ENCODE measurements around the gene GALR2. TPM values are rescaled to one million over a fixed set of nuclear protein-coding genes. Genes with fewer than 3 reads are reported as not detected.

The GALR2 gene
- total and polyA plus RNA-seq, 9 of the 15 experiments (the other 6 are each of a cell fraction or from before 2014, with no cell fraction given), result 0.34 TPM; not detected in 8

GRCh38 chr17:76075364-76076145 lies 974 bp downstream of the GALR2 start:
- Histone ChIP-seq H3K36me3 (ENCODE audit: control insufficient read depth, insufficient read depth, low read length) (peaks cover 5% of the 10 kb centered on the region; the same call in 2 of the 3 replicates), H3K79me2 (ENCODE audit: control insufficient read depth, insufficient read depth, low read length) (peaks cover 25% of the 10 kb centered on the region), H3K9me1 (ENCODE audit: control insufficient read depth, insufficient read depth, low read length) (peaks cover 4% of the 10 kb centered on the region), H3K27ac (ENCODE audit: extremely low read depth, low read depth, low read length) (no peak overlapping the region), H3K9ac (ENCODE audit: insufficient read depth in 1 of 2, low read depth in 2 of 2, low read length in 2 of 2) (no peak overlapping the region), H3K4me3 (no peak overlapping the region), H3K27me3 (ENCODE audit: control insufficient read depth in 2 of 2, insufficient read depth in 2 of 2, low read length in 2 of 2) (peaks cover 18 to 44% of the 10 kb centered on the region in 2 experiments; a peak in 4 of 5 replicates), H2AFZ (ENCODE audit: low read depth, low read length) (no peak overlapping the region), H3K9me3 (replicated peaks; ENCODE audit: control insufficient read depth, insufficient read depth, low read depth, low read length) (no peaks in the 10 kb centered on the region), H3K4me1 (replicated peaks in 1 of 2; ENCODE audit: control insufficient read depth in 2 of 2, insufficient read depth in 2 of 2, low read length in 2 of 2) (peaks cover 5 to 57% of the 10 kb centered on the region in 2 experiments), H4K20me1 (replicated peaks; ENCODE audit: control insufficient read depth, insufficient read depth, low read length) (peaks cover 15% of the 10 kb centered on the region; the same call in 1 of the 2 replicates), H3K4me2 (ENCODE audit: insufficient read depth, low read length) (no peak overlapping the region)
- DNase-seq (ENCODE audit: extremely low read depth in 1 of 4, low spot score in 3 of 4) (no peak), ATAC-seq (no peak), FAIRE-seq (no peak)
- TF ChIP-seq ZNF143 (CRISPR knock-in tag; IDR thresholded peaks at IDR 0.05) (no peak), NFIC (IDR thresholded peaks at IDR 0.05) (0 out of 2 replicates have a peak, but pooled peaks have one; percentile 15)
- WGBS (ENCODE audit: insufficient coverage, low coverage, missing lambda C conversion rate), result 35% methylated on average over 39 of the region's 48 CpGs
- intact Hi-C loops (cut with micrococcal nuclease), result no loop called here
- ChIA-PET POLR2A (no interaction called here), CTCF (ENCODE audit: low intra/inter-chr PET ratio) (no interaction called here)
- in situ Hi-C loops (cut with MboI), result no loop called here
- BruUV-seq (replicated peaks), result no TSS peak

GRCh38 chr17:76076146-76076764 lies 1.7 kb downstream of the GALR2 start:
- Histone ChIP-seq H3K27ac (ENCODE audit: extremely low read depth, low read depth, low read length) (no peak overlapping the region), H3K4me1 (replicated peaks in 1 of 2; ENCODE audit: control insufficient read depth in 2 of 2, insufficient read depth in 2 of 2, low read length in 2 of 2) (peaks cover 0 to 56% of the 10 kb centered on the region in 2 experiments; a peak in 3 of 5 replicates), H3K27me3 (ENCODE audit: control insufficient read depth in 2 of 2, insufficient read depth in 2 of 2, low read length in 2 of 2) (peaks cover 18 to 44% of the 10 kb centered on the region in 2 experiments; a peak in 4 of 5 replicates), H3K9me1 (ENCODE audit: control insufficient read depth, insufficient read depth, low read length) (peaks cover 4% of the 10 kb centered on the region), H3K79me2 (ENCODE audit: control insufficient read depth, insufficient read depth, low read length) (peaks cover 18% of the 10 kb centered on the region), H3K4me2 (ENCODE audit: insufficient read depth, low read length) (no peak overlapping the region), H4K20me1 (replicated peaks; ENCODE audit: control insufficient read depth, insufficient read depth, low read length) (peaks cover 12% of the 10 kb centered on the region; the same call in 1 of the 2 replicates), H3K36me3 (ENCODE audit: control insufficient read depth, insufficient read depth, low read length) (no peaks in the 10 kb centered on the region), H2AFZ (ENCODE audit: low read depth, low read length) (no peak overlapping the region), H3K4me3 (no peak overlapping the region), H3K9me3 (replicated peaks; ENCODE audit: control insufficient read depth, insufficient read depth, low read depth, low read length) (no peaks in the 10 kb centered on the region), H3K9ac (ENCODE audit: insufficient read depth in 1 of 2, low read depth in 2 of 2, low read length in 2 of 2) (no peak overlapping the region)
- in situ Hi-C loops (cut with MboI), result no loop called here
- WGBS (ENCODE audit: insufficient coverage, low coverage, missing lambda C conversion rate), result 47% methylated on average over 37 of the region's 41 CpGs
- ChIA-PET POLR2A (no interaction called here), CTCF (ENCODE audit: low intra/inter-chr PET ratio) (no interaction called here)
- no peak for ATAC-seq
- intact Hi-C loops (cut with micrococcal nuclease), result no loop called here
- no peak for FAIRE-seq
- DNase-seq (ENCODE audit: extremely low read depth in 1 of 4, low spot score in 3 of 4), result peak in 1 of 4 experiments; percentile 25
- BruUV-seq (replicated peaks), result no TSS peak
- TF ChIP-seq CTCF (IDR thresholded peaks at IDR 0.05 in 2 of 3, conservative IDR thresholded peaks at IDR 0.05 in 1 of 3; ENCODE audit: insufficient read depth in 2 of 3, low read depth in 1 of 3, low read length in 3 of 3) (no peak), MAX (CRISPR knock-in tag; IDR thresholded peaks at IDR 0.05) (no peak), ZNF124 (CRISPR knock-in tag; IDR thresholded peaks at IDR 0.05) (no peak), POLR2AphosphoS2 (IDR thresholded peaks at IDR 0.05; ENCODE audit: low read length) (no peak), HDGF (IDR thresholded peaks at IDR 0.05) (no peak), RAD21 (CRISPR knock-in tag; conservative IDR thresholded peaks at IDR 0.05 in 1 of 2, IDR thresholded peaks at IDR 0.05 in 1 of 2) (no peak), RBM15 (IDR thresholded peaks at IDR 0.05; ENCODE audit: insufficient read depth, low read length) (no peak), RBFOX2 (IDR thresholded peaks at IDR 0.05; ENCODE audit: low read depth, low read length) (no peak)

Data from K562 (cell line).